Kidney (tissue), 14 donors: ENCODE measurements around the gene LGR6. TPM values are rescaled to one million over a fixed set of nuclear protein-coding genes. Genes with fewer than 3 reads are reported as not detected.
A peak's percentile ranks its signal among the peaks of the same experiment; 100 is the strongest.
"Not testable (repeated sequence)": the region's sequence is repeated elsewhere in the genome, so short reads cannot be mapped to it uniquely, and the experiment has no call there.

ENCODE experiments used
- DNase-seq, 5 donors: peaks; one replicate each; pipeline ENCODE4 v3.0.0-alpha.2; 2013 to 2020
- FAIRE-seq: peaks from 2 replicates; lab custom pipeline; 2012; peaks lifted over from hg19 to GRCh38; lab: Jason Lieb, UNC
- H3K27ac ChIP-seq, 2 donors: one replicate each; pipeline ENCODE4 v1.7.0; 2013; ENCODE audit warnings: low read depth in 2 of 2, low read length in 2 of 2, inconsistent platforms in 1 of 2
- H3K27me3 ChIP-seq: one replicate; pipeline ENCODE4 v1.7.1; 2013; ENCODE audit warnings: low read length, inconsistent platforms; ENCODE audit not compliant: control insufficient read depth, insufficient read depth
- H3K36me3 ChIP-seq, 3 donors: one replicate each; pipeline versions ENCODE4 v1.7.0 to v1.7.1; 2013; ENCODE audit warnings: low read length in 3 of 3, control low read depth in 1 of 3, inconsistent platforms in 1 of 3; ENCODE audit not compliant: insufficient read depth in 3 of 3, control insufficient read depth in 2 of 3
- H3K4me1 ChIP-seq, 3 donors: one replicate each; pipeline versions ENCODE4 v1.7.0 to v1.7.1; 2013; ENCODE audit warnings: low read length in 3 of 3, inconsistent platforms in 1 of 3, low read depth in 1 of 3; ENCODE audit not compliant: control insufficient read depth in 2 of 3, insufficient read depth in 2 of 3
- H3K4me3 ChIP-seq, 3 donors: one replicate each; pipeline versions ENCODE4 v1.7.0 to v1.8.1; 2013; ENCODE audit warnings: low read length in 3 of 3, control low read depth in 1 of 3, inconsistent platforms in 1 of 3
- H3K9ac ChIP-seq, 3 donors: one replicate each; pipeline versions ENCODE4 v1.7.0 to v1.7.1; 2013; ENCODE audit warnings: low read length in 3 of 3, control low read depth in 1 of 3, inconsistent platforms in 1 of 3
- H3K9me3 ChIP-seq, 3 donors: one replicate each; pipeline versions ENCODE4 v1.7.0 to v1.7.1; 2013; ENCODE audit warnings: low read length in 3 of 3, control low read depth in 1 of 3, inconsistent platforms in 1 of 3; ENCODE audit not compliant: control insufficient read depth in 2 of 3, insufficient read depth in 1 of 3
- CTCF ChIP-seq: IDR thresholded peaks from 3 replicates; pipeline ENCODE4 v1.5.1; 2012; ENCODE audit warnings: mild to moderate bottlenecking, moderate library complexity, borderline replicate concordance; ENCODE audit not compliant: insufficient read depth; ENCODE audit errors: extremely low read depth
- intact Hi-C: fragments of 100-400 bp; cut with DNase I; formaldehyde crosslinking; loops from one replicate; pipeline ENCODE4 v1.11.1; 2022
- polyA plus RNA-seq: library from polyadenylated mRNA; stranded (reverse); fragments of 350-450 nt; fragmentation: Illumina TruSeq; extraction: RNeasy Lipid Tissue Mini Kit (QIAGEN cat#74804); gene quantifications from one replicate; pipeline ENCODE4 v1.2.3, GENCODE V29; 2014; ENCODE audit warnings: low read depth, low replicate concordance; ENCODE audit not compliant: insufficient read depth
- total RNA-seq: library from RNA; stranded (reverse); fragmentation: NEBNext Ultra II Directional; extraction: Animal tissue kit (Norgen Biotek cat#: 25700); gene quantifications from one replicate; pipeline ENCODE4 v1.2.1, GENCODE V29; 2021
- donor health status: control.
- donor health status: control.
- donor health status: control.
- donor health status: control.
- donor health status: control.
- donor health status: DM: yes; HTN: yes; CAD: no.
- donor health status: Normal renal cell carcinoma (clear cell type).

The LGR6 gene
- total and polyA plus RNA-seq, 2 donors from 2014 or later: 1.8 to 4.1 TPM

- Histone ChIP-seq H3K9me3 (no peaks in the 10 kb centered on the region), H3K27me3 (peaks cover 4% of the 10 kb centered on the region), H3K9ac (no peak overlapping the region), H3K4me3 (no peak overlapping the region), H3K4me1 (peaks cover 0 to 3% (median 0%) of the 10 kb centered on the region in 3 donors), H3K27ac (no peak overlapping the region), H3K36me3 (no peaks in the 10 kb centered on the region)
- peak; percentile 72 to 89 (median 79) for DNase-seq
- TF ChIP-seq CTCF: peak; percentile 59
- FAIRE-seq: no peak
- intact Hi-C loops: loop anchor here (10.0 kb wide), 1 partner anchor 526 kb away; the partner anchor contains the start of gene SYT2
These were observed 4.4 kb upstream of the LGR6 start for GRCh38 chr1:202189001-202189790.

GRCh38 chr1:202189918-202190715 lies 3.5 kb upstream of the LGR6 start:
- Histone ChIP-seq H3K9ac (no peak overlapping the region), H3K27ac (no peak overlapping the region), H3K4me3 (no peak overlapping the region), H3K36me3 (no peaks in the 10 kb centered on the region), H3K9me3 (no peaks in the 10 kb centered on the region), H3K27me3 (peaks cover 4% of the 10 kb centered on the region), H3K4me1 (peaks cover 0 to 3% (median 0%) of the 10 kb centered on the region in 3 donors)
- intact Hi-C loops: loop anchor here (10.0 kb wide), 1 partner anchor 525 kb away; the partner anchor contains the start of gene SYT2
- no peak for FAIRE-seq
- TF ChIP-seq CTCF: no peak
- DNase-seq: no peak

- H3K27me3 ChIP-seq, H3K27ac ChIP-seq, intact Hi-C loops, H3K9me3 ChIP-seq, H3K9ac ChIP-seq, H3K4me3 ChIP-seq, DNase-seq, H3K36me3 ChIP-seq, H3K4me1 ChIP-seq, FAIRE-seq: not testable (repeated sequence)
These were observed 2.2 kb upstream of the LGR6 start for GRCh38 chr1:202191391-202191790.
